PFSK-1 (cell line): ENCODE data around the gene RNF183.

Experiments used
- FOXP2 ChIP-seq: optimal IDR thresholded peaks from 2 replicates; pipeline ENCODE3; 2011; ENCODE audit warnings: borderline replicate concordance, control low read depth, inconsistent platforms; ENCODE audit not compliant: insufficient read depth; ENCODE audit errors: extremely low read length, extremely low read depth
- POLR2AphosphoS5 ChIP-seq: IDR thresholded peaks from 2 replicates; pipeline ENCODE4 v1.6.1; 2012; ENCODE audit warnings: low read depth, mild to moderate bottlenecking, control low read depth, low read length, moderate library complexity
- SIN3A ChIP-seq: IDR thresholded peaks from 2 replicates; pipeline ENCODE4 v1.6.1; 2012; ENCODE audit warnings: mild to moderate bottlenecking, low read length, moderate library complexity, borderline replicate concordance; ENCODE audit not compliant: insufficient read depth
- TAF1 ChIP-seq: IDR thresholded peaks from 2 replicates; pipeline ENCODE4 v1.6.1; 2012; ENCODE audit warnings: low read length, control low read depth, borderline replicate concordance; ENCODE audit not compliant: insufficient read depth
- TF ChIP-seq, protein P1 (sequence below), 2 experiments: IDR thresholded peaks; 2 replicates each; pipeline versions ENCODE4 v1.6.1 to v1.8.0; 2011 to 2012; ENCODE audit warnings: low read depth in 2 of 2, low read length in 2 of 2, control low read depth in 1 of 2, inconsistent platforms in 1 of 2, mild to moderate bottlenecking in 1 of 2, moderate library complexity in 1 of 2; ENCODE audit not compliant: insufficient read depth in 1 of 2

RNF183 gene

DNA sequence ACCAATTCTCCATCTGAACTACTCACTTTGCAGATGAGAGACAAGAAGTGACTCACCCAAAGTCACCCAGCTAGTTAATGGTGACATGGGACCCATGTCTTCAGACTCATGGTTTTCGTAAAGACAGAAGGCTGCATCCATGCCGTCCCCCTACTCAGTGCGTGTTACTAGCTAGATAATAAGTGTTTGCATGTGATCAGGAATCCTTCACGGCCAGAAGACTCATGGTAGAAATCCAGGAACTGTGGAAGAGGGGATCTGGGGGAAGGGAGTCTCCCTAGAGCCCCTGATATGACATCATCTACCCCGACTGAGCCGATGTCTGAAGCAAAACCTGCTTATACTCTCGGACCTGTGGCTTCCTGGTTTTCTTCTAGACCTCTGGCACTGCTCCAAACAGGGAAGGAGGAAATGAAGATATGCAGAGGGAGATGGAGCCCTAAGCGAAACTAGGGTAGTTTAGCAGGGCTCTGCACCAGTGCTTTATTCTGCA lies 3.3 kb downstream of the RNF183 start:
- TF ChIP-seq, protein P1, sequence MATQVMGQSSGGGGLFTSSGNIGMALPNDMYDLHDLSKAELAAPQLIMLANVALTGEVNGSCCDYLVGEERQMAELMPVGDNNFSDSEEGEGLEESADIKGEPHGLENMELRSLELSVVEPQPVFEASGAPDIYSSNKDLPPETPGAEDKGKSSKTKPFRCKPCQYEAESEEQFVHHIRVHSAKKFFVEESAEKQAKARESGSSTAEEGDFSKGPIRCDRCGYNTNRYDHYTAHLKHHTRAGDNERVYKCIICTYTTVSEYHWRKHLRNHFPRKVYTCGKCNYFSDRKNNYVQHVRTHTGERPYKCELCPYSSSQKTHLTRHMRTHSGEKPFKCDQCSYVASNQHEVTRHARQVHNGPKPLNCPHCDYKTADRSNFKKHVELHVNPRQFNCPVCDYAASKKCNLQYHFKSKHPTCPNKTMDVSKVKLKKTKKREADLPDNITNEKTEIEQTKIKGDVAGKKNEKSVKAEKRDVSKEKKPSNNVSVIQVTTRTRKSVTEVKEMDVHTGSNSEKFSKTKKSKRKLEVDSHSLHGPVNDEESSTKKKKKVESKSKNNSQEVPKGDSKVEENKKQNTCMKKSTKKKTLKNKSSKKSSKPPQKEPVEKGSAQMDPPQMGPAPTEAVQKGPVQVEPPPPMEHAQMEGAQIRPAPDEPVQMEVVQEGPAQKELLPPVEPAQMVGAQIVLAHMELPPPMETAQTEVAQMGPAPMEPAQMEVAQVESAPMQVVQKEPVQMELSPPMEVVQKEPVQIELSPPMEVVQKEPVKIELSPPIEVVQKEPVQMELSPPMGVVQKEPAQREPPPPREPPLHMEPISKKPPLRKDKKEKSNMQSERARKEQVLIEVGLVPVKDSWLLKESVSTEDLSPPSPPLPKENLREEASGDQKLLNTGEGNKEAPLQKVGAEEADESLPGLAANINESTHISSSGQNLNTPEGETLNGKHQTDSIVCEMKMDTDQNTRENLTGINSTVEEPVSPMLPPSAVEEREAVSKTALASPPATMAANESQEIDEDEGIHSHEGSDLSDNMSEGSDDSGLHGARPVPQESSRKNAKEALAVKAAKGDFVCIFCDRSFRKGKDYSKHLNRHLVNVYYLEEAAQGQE (IDR thresholded peaks at IDR 0.05; ENCODE audit: insufficient read depth in 1 of 2, low read depth in 2 of 2, low read length in 2 of 2), result no peak
- TF ChIP-seq SIN3A (no peak), POLR2AphosphoS5 (no peak), FOXP2 (no peak), TAF1 (no peak)

DNA sequence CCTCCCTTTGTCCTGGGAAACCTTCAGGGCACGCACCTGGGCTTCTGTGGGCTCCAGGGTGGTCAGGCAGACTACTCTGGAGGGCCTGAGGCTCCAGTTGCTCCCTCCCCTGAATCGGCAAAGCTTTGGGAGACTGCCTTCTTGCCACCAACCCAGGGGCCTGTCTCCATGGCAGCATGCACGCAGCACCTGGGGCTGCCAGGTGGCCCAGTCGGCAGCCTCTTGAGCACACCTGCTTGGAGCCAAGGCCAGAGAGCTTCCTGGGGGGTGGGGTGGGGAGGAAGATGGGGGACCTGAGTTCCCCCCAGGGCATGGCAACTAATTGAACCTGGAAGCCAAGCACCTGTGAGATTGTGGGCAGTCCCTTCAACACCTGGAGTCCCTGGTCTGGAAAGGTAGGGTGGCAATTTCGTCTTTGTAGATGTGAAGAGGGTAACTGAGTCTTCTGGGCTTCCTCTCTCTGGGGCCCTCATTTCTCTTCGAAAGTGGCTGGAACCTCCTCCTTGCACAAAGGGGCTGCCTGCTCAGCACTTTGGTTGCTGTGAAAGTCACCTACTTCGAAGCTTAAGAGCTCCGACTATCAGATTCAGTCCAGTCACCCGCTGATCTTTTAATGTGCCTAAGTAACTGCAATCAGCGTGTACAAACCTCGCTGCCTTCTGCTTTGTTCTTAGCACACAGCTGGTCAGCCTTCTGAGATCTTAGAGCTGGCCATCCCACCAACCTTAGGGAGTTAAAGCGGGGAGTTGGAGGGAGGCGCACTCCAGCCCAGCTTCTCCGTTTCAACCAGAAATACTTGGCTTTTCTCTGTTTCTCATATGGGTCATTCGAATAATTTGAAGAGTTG lies 4.0 kb downstream of the RNF183 start:
- TF ChIP-seq, protein P1 (IDR thresholded peaks at IDR 0.05; ENCODE audit: insufficient read depth in 1 of 2, low read depth in 2 of 2, low read length in 2 of 2), result no peak
- no peak for TF ChIP-seq SIN3A
- no peak for TF ChIP-seq FOXP2
- TF ChIP-seq POLR2AphosphoS5, result no peak
- no peak for TF ChIP-seq TAF1

DNA sequence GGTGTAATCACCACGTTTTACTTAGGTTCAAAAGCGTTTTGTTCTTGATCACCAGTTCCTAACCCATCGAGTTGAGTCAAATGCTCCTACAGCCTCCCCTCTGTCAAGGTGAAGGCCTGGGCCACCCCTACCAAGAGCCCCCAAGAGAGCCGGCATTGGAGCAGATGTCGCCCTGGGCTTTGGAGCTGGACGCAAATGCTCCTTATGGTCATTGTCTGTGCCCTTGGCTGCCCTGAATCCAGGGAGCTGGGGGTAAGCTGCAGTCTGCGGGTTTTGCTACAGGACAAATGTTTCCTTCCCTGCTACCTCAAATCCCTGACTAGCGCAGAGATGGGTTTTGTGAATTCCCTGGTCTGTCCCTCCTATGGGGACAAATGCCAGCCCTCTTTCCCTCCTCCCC lies 4.9 kb downstream of the RNF183 start:
- TF ChIP-seq POLR2AphosphoS5 (no peak), SIN3A (no peak), FOXP2 (no peak), TAF1 (no peak)
- TF ChIP-seq, protein P1 (IDR thresholded peaks at IDR 0.05; ENCODE audit: insufficient read depth in 1 of 2, low read depth in 2 of 2, low read length in 2 of 2), result no peak

DNA sequence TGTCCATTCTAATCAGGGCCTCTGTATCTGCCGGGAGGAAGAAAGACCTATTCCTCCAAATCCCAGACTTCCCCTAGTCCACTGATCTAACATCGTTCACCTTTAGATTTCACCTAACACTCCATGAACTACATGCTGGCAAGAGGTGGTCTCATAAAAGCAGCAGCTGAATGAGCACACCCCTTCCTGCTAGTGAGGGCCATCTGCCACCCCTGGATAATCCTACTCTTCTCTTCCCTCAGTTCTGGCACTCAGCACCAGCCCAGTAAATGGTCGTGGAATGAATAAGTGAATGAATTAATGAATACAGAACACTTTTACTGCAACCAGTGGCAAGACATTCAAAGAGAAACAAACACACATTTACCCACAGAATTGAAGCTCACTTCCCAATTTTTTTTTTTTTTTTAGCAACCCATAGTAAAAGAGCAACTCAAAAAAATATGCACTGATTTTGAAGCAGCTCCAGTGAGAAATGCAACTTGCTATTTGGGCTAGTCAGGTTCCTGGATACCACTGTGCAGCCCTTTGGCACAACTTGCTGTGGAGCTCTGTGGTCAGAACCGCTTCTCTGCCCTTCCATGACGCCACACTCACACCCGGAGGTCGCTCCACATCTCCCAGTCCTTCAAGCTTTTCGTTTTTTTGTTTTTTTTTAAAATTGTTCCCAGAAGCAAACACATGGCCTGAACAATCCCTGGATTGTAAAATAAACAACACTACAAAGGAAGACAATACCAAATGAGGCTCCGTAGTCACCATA lies 6.2 kb downstream of the RNF183 start:
- TF ChIP-seq, protein P1 (IDR thresholded peaks at IDR 0.05; ENCODE audit: insufficient read depth in 1 of 2, low read depth in 2 of 2, low read length in 2 of 2), result no peak
- TF ChIP-seq POLR2AphosphoS5 (no peak), SIN3A (no peak), TAF1 (no peak), FOXP2 (no peak)
